Nucleus accumbens (tissue), 56 donors: Measurements from ENCODE around the gene SFR1.

ENCODE experiments used
- DNase-seq, 56 donors: peaks; one replicate each; lab custom pipeline; 2025; lab: John Stamatoyannopoulos, UW

The SFR1 gene, protein sequence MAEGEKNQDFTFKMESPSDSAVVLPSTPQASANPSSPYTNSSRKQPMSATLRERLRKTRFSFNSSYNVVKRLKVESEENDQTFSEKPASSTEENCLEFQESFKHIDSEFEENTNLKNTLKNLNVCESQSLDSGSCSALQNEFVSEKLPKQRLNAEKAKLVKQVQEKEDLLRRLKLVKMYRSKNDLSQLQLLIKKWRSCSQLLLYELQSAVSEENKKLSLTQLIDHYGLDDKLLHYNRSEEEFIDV

GRCh38 chr10:104121485-104122224 lies at the start of gene SFR1:
Gene SFR1 (plus strand): TSS chr10:104122171. CDS start chr10:104122184, 13 bp downstream.
- DNase-seq, result peak; percentile 84 to 100 (median 98)

DNA sequence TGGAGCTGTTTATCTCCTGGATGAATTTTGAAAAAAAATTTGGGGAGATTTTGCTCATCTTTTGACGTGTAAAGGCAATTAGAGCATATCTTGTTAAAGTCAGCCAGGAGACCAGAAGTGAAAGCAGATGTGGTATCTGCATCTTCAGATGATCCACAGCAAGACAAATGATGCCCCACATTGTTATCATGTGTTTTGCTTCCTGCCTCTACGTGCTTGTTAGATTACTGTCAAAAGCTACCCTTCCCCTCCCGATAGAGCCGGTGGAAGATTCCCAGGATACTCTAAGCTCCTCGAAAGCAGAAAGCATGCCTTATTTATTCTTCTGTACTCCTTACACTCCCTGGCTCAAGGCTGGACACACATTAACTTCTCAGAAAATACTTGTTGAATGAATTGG lies 49.2 kb upstream of the SFR1 start:
- no peak for DNase-seq

- DNase-seq, result no peak
These were observed 47.5 kb upstream of the SFR1 start for GRCh38 chr10:104074505-104074904.

GRCh38 chr10:104076743-104077160 lies 45.2 kb upstream of the SFR1 start:
- peak in 44 of 56 donors; percentile 3 to 81 (median 41) for DNase-seq

DNA sequence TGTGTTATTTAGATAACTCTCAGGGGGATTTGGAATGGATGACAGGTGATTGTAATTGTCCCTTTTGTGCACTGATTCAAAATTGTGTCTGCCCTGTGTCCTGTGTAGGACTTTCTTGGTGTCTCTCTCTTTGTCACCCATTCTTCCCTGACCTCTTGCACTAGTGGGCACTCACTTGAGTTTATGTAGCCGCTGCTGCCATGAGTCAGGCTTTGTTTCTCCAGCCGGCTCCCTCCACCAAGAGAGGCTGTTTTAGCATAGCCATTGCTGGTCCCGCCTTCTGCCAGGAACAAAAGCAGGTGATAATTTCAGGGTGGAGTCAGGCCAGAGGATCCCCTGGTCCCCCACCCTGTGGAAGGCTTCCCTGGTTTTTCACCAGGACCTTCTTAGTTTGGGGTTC lies 44.7 kb upstream of the SFR1 start:
- peak in 8 of 56 donors; percentile 4 to 24 (median 15) for DNase-seq

DNA sequence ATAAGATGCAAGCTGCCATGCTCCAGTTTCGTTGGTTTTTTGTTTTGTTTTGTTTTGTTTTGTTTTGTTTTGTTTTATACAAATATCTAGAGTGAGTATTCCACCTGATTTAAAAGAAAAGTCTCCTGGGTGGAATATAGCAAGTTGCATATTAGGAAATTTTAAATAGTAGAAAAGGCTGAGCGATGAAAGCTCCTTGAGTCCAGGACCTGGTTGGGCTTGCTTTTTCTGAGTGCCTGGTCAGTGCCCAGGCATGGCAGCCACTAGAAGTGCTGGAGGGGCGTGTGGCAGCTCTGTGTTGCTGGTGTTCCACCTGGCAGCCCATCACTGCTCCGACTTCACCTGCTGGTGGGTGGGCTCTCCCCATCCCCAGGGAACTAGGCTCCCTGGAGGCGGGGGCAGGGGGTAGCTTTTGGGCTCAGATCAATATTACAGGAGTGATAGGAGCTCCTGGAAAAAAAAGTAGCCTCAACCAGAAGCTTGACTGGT lies 44.3 kb upstream of the SFR1 start:
- DNase-seq, result no peak

DNA sequence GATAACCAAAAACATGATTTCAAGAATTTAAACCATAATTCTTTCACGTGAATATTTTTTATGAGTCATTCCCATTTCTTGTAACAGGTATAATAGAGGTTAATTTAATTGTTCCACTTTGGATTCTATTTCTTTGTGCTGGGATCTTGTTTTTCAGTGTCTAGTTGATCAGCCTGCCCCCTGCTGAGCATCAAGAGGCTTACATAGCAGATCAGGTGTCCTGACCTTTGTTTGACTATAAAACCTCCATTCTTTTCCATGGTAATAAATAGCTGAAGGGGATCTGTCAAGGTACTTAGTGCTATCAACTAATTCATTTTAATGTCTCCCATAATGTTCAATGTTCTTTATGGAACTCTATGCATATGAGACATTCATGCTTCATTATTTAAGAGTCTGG lies 41.2 kb upstream of the SFR1 start:
- peak in 2 of 56 donors; percentile 6 to 7 for DNase-seq

DNA sequence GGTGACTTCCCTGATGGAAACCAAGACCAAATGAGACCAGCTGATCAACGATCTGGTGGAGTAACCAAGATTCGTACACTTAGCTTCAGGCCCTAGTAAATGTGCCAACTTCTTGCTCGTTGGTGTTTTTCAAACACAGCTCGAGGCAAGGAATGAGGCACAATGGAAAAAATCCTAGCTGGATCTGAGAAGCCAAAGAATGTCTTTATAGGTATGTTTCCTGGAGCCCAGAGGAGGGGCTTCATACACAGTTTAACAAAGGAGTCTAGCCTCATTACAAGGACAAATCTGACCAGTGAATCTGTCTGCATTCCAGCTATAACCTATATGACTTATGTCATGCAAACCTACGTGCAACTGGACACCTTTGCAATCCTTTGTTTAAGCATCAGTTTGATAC lies 40.0 kb upstream of the SFR1 start:
- no peak for DNase-seq

DNA sequence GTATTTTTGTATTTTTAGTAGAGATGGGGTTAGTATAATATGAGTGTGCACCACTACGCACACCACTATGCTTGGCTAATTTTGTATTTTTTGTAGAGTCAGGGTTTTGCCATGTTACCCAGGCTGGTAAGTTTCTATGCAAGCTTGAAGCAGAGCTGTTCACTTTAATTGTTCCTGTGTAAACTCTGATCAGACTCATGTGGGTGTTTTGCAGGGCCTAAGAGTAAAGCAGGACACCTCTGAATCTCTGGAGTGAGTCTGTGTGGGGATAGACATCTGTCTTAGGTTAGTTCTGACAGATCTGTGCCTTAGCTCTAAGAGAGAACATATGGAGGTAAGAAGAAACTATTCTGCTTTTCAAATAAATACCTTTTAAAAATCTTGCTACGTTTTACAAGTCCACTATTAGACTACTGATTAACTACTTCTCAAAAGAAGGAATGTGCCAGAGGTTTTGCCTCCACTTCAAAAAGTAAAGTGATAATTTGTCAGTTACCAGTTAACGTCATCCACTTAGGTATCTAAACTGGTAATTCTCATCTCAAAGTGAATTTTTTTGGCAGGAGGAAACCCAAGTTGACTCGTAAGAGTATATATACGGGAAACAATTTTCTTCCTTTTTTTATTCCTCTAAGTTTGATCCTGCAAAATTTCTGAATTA lies 37.4 kb upstream of the SFR1 start:
- no peak for DNase-seq

GRCh38 chr10:104085801-104086400 lies 36.1 kb upstream of the SFR1 start, which contains the start of gene COL17A1:
Gene COL17A1 (minus strand): TSS chr10:104085880. CDS start chr10:104080673, 5,207 bp downstream.
- no peak for DNase-seq

- no peak for DNase-seq
These were observed 33.7 kb upstream of the SFR1 start for GRCh38 chr10:104088239-104088638.

GRCh38 chr10:104089621-104090020 lies 32.4 kb upstream of the SFR1 start:
- DNase-seq, result no peak

GRCh38 chr10:104090611-104091010 lies 31.4 kb upstream of the SFR1 start:
- DNase-seq, result no peak

DNA sequence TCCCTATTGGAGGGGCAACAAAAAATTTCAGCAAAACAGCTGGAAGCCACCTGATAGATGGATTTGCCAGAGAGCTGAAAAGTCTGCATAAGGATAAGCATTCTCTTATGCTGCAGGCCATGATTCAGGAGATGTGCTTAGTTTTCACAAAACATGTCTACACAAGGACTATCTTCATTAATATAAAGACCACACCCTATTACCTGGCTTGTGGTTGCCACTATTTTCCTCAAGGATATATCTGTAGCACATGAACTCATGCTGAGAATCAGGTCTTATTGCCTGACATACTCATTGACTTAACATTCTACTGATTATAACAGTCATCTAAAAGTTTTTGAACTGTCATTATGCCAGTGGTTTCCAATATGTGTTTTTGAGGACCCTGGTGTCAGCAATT lies 29.2 kb upstream of the SFR1 start:
- DNase-seq, result no peak

DNA sequence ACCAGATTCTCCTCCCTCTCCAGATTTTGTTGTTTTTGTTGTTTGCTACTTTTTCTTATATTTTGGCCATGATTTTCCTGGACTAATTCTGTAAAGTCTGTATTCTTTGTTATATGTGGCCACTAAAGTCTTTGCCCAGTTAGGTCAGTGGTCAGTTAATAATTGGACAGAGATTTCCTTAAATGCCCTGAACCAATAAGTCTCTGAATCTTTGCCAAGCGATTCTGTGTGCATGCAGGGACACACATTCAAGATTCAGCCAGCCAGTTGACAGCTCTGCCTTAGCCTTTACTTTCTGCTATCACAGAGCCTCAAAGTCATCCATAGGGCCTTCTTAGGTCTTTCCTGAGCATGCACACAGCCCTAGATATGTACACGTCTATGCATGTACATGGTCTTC lies 25.3 kb upstream of the SFR1 start:
- no peak for DNase-seq

GRCh38 chr10:104098358-104098925 lies 23.5 kb upstream of the SFR1 start:
- no peak for DNase-seq

DNA sequence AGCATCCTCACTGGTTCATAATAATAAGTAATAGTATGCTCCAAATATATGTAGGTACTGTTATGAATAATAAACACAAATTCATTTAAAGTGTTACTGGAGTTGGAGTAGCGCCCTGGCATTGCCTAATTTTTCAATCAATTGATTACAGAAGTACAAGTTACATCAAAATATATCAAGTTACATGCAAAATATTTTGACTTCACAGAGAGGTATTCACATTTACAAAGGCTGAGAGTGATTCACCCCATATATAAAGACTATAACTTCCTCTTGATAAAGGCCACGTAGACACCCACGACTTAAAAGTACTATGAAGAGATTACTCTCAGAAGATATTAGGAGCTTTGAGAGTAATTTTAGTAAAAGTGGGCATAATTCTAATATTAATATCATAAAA lies 22.7 kb upstream of the SFR1 start:
- DNase-seq, result no peak

DNA sequence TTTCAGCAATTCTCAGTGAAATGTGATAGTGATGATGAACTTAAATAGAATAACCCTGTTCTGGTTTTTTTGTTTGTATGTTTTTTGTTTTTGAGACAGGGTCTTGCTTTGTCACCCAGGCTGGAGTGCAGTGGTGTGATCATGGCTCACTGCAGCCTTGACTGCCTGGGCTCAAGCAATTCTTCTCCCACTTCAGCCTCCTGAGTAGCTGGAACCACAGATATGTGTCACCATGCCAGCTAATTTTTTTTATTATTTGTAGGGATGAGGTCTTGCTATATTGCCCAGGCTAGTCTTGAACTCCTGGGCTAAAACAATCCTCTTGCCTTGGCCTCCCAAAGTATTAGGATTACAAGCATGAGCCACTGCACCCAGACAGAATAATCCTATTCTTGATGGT lies 22.0 kb upstream of the SFR1 start:
- DNase-seq, result no peak

DNA sequence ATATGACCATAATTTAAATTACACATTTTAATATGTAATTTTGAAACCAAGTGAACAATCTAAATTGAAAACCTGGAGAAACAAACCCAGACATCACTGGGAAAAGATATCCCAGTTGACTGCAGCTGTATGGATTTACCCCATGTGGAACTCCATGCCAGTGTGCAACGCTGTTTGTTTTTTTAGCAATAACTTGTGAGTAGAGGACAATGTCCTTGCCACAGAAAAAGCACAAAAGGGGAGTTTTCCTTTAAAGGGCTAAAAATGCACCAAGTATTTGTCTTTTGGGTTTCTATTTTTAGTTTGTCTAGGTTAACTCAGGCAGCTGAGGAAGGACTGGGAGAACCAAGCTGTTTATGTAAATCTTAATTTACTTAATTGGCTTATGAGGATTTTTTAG lies 21.2 kb upstream of the SFR1 start:
- DNase-seq, result no peak

- no peak for DNase-seq
These were observed 20.1 kb upstream of the SFR1 start for GRCh38 chr10:104101902-104102301.

GRCh38 chr10:104103956-104104355 lies 18.0 kb upstream of the SFR1 start:
- DNase-seq, result no peak
